HCT116 (cell line): ENCODE results near the gene CXCR5.

Experiments used
- EZH2 ChIP-seq: fragments of 200-600 bp; sonication (generic); IDR thresholded peaks from 2 replicates; pipeline ENCODE4 v1.6.1; 2017; ENCODE audit warnings: antibody characterized with exemption, mixed run types
- EZH2phosphoT487 ChIP-seq: fragments of 200-600 bp; IDR thresholded peaks from 2 replicates; pipeline ENCODE4 v1.6.1; 2018; ENCODE audit warnings: antibody characterized with exemption, borderline replicate concordance
- JUND ChIP-seq: IDR thresholded peaks from 2 replicates; pipeline ENCODE4 v1.6.1; 2012
- POLR2A ChIP-seq: IDR thresholded peaks from 2 replicates; pipeline ENCODE4 v1.7.0; 2011; ENCODE audit warnings: borderline replicate concordance; ENCODE audit not compliant: insufficient read depth, insufficient read length; ENCODE audit errors: extremely low read depth
- POLR2AphosphoS5 ChIP-seq: IDR thresholded peaks from 2 replicates; pipeline ENCODE4 v1.6.1; 2011; ENCODE audit warnings: mild to moderate bottlenecking, low read depth, low read length, moderate library complexity
- RAD21 ChIP-seq: IDR thresholded peaks from 2 replicates; pipeline ENCODE4 v1.6.1; 2012; ENCODE audit warnings: low read depth, mild to moderate bottlenecking
- SIN3A ChIP-seq: IDR thresholded peaks from 2 replicates; pipeline ENCODE4 v1.6.1; 2012; ENCODE audit warnings: low read depth
- SP1 ChIP-seq: IDR thresholded peaks from 2 replicates; pipeline ENCODE4 v1.6.1; 2012; ENCODE audit warnings: low read depth
- TCF7L2 ChIP-seq: IDR thresholded peaks from 2 replicates; pipeline ENCODE4 v1.7.0; 2011; ENCODE audit warnings: borderline replicate concordance, inconsistent platforms; ENCODE audit not compliant: insufficient read depth, insufficient read length; ENCODE audit errors: extremely low read depth
- ZFX ChIP-seq: fragments of 450-650 bp; IDR thresholded peaks from 2 replicates; pipeline ENCODE4 v1.6.1; 2017
- ZNF274 ChIP-seq: fragments of 200-500 bp; sonication (Bioruptor generic); IDR thresholded peaks from 2 replicates; pipeline ENCODE4 v1.6.1; 2014; ENCODE audit warnings: mild to moderate bottlenecking, low read depth, low read length, inconsistent platforms
- TF ChIP-seq, protein P1 (sequence below), 3 experiments: fragments of 200-600 bp in 1 of 3; sonication (generic) in 1 of 3; IDR thresholded peaks in 2 of 3; conservative IDR thresholded peaks in 1 of 3; 2 replicates each; pipeline ENCODE4 v1.5.1; 2012 to 2017; ENCODE audit warnings: low read depth in 2 of 3, low read length in 2 of 3, antibody characterized with exemption in 1 of 3, borderline replicate concordance in 1 of 3, control low read depth in 1 of 3, mild to moderate bottlenecking in 1 of 3, mixed read lengths in 1 of 3, mixed run types in 1 of 3, moderate library complexity in 1 of 3; ENCODE audit not compliant: insufficient read depth in 1 of 3
- TF ChIP-seq, protein P2 (sequence below): IDR thresholded peaks from 2 replicates; pipeline ENCODE4 v1.6.1; 2012
- TF ChIP-seq, protein P3 (sequence below): IDR thresholded peaks from 2 replicates; pipeline ENCODE4 v1.6.1; 2012; ENCODE audit warnings: low read depth

DNA sequence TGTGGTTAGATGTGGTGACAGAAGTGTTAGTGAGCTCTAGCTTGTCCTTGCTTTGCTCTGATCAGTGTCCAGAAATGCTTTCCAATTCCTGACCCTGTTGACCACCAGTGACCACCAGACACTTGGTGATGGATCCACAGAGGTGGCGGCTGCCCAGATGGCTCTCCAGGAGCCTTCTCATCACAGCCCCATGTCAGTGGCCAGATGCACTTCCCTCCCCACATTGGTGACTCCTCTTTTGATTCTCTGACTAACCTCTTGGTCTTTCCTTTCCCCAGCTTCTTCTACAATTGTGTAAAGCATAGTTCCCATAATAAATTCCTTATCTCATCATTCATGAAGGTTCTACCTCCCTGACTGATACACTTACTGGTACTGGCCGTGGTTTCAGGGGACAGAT lies 40.1 kb upstream of the CXCR5 start:
- no peak for TF ChIP-seq ZFX
- TF ChIP-seq, protein P1, sequence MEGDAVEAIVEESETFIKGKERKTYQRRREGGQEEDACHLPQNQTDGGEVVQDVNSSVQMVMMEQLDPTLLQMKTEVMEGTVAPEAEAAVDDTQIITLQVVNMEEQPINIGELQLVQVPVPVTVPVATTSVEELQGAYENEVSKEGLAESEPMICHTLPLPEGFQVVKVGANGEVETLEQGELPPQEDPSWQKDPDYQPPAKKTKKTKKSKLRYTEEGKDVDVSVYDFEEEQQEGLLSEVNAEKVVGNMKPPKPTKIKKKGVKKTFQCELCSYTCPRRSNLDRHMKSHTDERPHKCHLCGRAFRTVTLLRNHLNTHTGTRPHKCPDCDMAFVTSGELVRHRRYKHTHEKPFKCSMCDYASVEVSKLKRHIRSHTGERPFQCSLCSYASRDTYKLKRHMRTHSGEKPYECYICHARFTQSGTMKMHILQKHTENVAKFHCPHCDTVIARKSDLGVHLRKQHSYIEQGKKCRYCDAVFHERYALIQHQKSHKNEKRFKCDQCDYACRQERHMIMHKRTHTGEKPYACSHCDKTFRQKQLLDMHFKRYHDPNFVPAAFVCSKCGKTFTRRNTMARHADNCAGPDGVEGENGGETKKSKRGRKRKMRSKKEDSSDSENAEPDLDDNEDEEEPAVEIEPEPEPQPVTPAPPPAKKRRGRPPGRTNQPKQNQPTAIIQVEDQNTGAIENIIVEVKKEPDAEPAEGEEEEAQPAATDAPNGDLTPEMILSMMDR (IDR thresholded peaks at IDR 0.05 in 2 of 3, conservative IDR thresholded peaks at IDR 0.05 in 1 of 3; ENCODE audit: borderline replicate concordance in 1 of 3, insufficient read depth in 1 of 3, low read depth in 2 of 3, low read length in 2 of 3): no peak
- TF ChIP-seq ZNF274: no peak
- TF ChIP-seq EZH2phosphoT487: no peak
- TF ChIP-seq SP1: no peak
- no peak for TF ChIP-seq POLR2A
- no peak for TF ChIP-seq EZH2
- TF ChIP-seq SIN3A: no peak
- no peak for TF ChIP-seq RAD21
- TF ChIP-seq JUND: no peak
- TF ChIP-seq, protein P2, sequence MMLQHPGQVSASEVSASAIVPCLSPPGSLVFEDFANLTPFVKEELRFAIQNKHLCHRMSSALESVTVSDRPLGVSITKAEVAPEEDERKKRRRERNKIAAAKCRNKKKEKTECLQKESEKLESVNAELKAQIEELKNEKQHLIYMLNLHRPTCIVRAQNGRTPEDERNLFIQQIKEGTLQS: no peak
- TF ChIP-seq POLR2AphosphoS5: no peak
- TF ChIP-seq, protein P3, sequence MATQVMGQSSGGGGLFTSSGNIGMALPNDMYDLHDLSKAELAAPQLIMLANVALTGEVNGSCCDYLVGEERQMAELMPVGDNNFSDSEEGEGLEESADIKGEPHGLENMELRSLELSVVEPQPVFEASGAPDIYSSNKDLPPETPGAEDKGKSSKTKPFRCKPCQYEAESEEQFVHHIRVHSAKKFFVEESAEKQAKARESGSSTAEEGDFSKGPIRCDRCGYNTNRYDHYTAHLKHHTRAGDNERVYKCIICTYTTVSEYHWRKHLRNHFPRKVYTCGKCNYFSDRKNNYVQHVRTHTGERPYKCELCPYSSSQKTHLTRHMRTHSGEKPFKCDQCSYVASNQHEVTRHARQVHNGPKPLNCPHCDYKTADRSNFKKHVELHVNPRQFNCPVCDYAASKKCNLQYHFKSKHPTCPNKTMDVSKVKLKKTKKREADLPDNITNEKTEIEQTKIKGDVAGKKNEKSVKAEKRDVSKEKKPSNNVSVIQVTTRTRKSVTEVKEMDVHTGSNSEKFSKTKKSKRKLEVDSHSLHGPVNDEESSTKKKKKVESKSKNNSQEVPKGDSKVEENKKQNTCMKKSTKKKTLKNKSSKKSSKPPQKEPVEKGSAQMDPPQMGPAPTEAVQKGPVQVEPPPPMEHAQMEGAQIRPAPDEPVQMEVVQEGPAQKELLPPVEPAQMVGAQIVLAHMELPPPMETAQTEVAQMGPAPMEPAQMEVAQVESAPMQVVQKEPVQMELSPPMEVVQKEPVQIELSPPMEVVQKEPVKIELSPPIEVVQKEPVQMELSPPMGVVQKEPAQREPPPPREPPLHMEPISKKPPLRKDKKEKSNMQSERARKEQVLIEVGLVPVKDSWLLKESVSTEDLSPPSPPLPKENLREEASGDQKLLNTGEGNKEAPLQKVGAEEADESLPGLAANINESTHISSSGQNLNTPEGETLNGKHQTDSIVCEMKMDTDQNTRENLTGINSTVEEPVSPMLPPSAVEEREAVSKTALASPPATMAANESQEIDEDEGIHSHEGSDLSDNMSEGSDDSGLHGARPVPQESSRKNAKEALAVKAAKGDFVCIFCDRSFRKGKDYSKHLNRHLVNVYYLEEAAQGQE: no peak
- no peak for TF ChIP-seq TCF7L2
